Fibroblast of the aortic adventitia (primary cell): ENCODE results near the gene CDC42EP5. TPM values are rescaled to one million over a fixed set of nuclear protein-coding genes. Genes with fewer than 3 reads are reported as not detected.
A peak's percentile ranks its signal among the peaks of the same experiment; 100 is the strongest.
"Not testable (repeated sequence)": the region's sequence is repeated elsewhere in the genome, so short reads cannot be mapped to it uniquely, and the experiment has no call there.

ENCODE experiments used
- DNase-seq: peaks from one replicate; pipeline ENCODE4 v3.0.0-alpha.2; 2010; ENCODE audit warnings: low read depth
- H3K4me3 ChIP-seq: 2 replicates; pipeline ENCODE4 v1.5.1; 2011; ENCODE audit warnings: low read depth, mild to moderate bottlenecking, control low read depth, low read length, moderate library complexity
- total RNA-seq: library from RNA; depleted of rRNA; stranded (reverse); fragments of >200 nt; gene quantifications from 2 replicates; pipeline ENCODE4 v1.2.3, GENCODE V29; 2012; ENCODE audit warnings: low replicate concordance
- TF ChIP-seq, protein P1 (sequence below): IDR thresholded peaks from 2 replicates; pipeline ENCODE4 v1.5.1; 2011; ENCODE audit warnings: mild to moderate bottlenecking, low read length, control low read depth, inconsistent platforms; ENCODE audit not compliant: insufficient read depth

Gene CDC42EP5
- total RNA-seq, 1 donor: 7.9 TPM

DNA sequence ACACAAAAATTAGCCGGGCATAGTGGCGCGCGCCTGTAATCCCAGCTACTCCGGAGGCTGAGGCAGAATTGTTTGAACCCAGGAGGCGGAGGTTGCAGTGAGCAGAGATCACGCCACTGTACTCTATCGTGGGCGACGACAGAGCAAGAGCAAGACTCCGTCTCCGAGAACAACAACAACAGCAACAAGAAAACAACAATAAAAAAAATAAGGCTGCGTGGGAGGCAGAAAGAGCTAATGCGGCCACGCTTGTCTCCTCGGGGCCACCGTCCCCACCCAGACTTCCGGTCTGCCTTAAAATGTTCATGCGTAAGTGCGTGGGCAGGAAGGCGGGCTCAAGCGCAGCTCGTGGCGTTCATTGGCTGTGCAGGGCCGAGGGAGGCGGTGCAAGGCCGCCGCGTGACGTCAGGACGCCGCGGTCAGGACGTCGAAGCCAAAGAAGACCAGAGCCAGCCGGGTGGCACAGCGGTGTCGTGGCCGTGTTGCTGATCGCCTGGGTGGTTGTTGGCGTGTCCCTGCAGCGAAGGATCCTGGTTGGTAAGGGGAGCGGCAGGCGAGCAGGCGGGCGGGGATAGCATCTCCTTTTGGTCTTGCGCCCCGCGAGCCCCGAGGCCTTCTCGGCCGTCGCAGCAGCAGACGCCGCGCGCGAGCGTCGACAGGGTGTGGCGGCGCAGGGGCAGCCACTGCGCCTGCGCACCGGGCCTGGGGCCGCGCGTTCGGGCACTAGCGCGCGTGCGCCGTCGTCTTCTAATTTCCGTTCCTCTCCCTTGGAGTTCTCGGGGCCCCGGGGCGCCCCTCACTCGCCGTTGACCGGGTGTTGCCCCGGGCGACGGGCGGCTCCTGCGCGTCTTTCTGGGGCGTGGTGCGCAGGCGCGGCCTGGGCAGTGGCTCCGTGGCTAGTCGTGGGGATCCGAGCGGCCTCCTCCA lies 24.1 kb downstream of the CDC42EP5 start, which contains the start of gene LENG8:
LENG8 (plus strand) TSS at position 426 of the 927 bp plus-strand sequence. CDS start 2,146 bp downstream, outside the sequence.
- H3K4me3 ChIP-seq: peak within 1 kb of the TSS; percentile 98
- TF ChIP-seq, protein P1, sequence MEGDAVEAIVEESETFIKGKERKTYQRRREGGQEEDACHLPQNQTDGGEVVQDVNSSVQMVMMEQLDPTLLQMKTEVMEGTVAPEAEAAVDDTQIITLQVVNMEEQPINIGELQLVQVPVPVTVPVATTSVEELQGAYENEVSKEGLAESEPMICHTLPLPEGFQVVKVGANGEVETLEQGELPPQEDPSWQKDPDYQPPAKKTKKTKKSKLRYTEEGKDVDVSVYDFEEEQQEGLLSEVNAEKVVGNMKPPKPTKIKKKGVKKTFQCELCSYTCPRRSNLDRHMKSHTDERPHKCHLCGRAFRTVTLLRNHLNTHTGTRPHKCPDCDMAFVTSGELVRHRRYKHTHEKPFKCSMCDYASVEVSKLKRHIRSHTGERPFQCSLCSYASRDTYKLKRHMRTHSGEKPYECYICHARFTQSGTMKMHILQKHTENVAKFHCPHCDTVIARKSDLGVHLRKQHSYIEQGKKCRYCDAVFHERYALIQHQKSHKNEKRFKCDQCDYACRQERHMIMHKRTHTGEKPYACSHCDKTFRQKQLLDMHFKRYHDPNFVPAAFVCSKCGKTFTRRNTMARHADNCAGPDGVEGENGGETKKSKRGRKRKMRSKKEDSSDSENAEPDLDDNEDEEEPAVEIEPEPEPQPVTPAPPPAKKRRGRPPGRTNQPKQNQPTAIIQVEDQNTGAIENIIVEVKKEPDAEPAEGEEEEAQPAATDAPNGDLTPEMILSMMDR: no peak
- peak; percentile 99 for DNase-seq

DNA sequence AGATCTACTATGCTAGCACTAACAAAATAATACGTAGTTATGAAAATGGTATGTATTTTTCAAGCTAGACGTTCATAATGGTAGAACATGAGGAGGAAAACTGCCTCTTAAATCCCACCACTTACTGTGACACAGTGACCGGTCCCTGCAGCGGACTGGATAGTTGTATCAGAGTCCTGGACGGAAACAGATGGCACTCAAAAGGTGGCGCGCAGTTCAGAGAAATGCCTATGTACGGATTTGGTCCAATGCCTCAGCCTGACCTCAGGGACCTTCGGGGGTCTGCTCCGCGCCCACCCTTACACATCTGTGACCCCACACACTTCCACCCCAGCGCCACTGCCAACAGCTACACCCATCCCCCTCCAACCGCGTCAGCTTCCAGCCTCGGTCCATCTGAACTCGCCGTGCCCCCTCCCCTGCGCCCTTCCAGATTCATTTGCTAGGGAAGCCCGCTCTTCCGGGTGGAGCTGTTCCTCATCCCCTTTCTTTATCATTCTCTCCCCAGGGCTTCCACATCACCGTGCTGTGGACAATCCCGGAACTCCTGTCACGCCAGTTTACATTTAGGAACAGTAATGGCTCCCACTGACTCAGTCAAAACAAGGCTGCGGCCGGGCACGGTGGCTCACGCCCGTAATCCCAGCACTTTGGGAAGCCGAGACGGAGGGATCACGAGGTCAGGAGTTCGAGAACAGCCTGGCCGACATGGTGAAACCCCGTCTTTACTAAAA lies 24.9 kb downstream of the CDC42EP5 start:
- H3K4me3 ChIP-seq: peak overlapping the region; percentile 98
- DNase-seq: peak; percentile 66
- TF ChIP-seq, protein P1: peak; percentile 15

DNA sequence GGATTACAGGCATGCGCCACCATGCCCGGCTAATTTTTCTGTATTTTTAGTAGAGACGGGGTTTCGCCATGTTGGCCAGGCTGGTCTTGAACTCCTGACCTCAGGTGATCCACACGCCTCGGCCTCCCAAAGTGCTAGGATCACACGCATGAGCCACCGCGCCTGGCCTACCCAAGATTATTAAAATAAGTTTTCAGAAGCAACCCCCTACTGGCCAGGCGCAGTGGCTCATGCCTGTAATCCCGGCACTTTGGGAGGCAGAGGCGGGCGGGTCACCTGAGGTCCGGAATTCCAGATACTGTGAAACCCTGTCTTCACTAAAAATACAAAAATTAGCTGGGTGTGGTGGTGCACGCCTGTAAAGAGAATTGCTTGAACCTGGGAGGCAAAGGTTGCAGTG lies 26.7 kb downstream of the CDC42EP5 start:
- not testable (repeated sequence) for DNase-seq, H3K4me3 ChIP-seq

DNA sequence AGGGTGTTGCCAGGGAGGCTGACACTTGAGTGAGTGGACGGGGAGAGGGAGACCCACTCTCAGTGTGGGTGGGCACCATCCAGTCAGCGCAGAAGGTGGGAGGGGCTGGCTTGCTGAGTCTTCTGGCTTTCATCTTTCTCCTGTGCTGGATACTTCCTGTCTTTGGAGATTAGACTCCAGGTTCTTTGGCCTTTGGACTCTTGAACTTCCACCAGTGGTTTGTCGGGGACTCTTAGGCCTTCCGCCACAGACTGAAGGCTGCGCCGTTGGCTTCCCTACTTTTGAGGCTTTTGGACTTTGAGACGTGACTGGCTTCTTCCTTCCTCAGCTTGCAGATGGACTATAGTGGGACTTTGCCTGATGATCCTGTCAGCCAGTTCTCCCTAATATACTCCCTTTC lies 28.4 kb downstream of the CDC42EP5 start:
- no peak for DNase-seq
- no peak overlapping the region for H3K4me3 ChIP-seq
- TF ChIP-seq, protein P1: no peak

DNA sequence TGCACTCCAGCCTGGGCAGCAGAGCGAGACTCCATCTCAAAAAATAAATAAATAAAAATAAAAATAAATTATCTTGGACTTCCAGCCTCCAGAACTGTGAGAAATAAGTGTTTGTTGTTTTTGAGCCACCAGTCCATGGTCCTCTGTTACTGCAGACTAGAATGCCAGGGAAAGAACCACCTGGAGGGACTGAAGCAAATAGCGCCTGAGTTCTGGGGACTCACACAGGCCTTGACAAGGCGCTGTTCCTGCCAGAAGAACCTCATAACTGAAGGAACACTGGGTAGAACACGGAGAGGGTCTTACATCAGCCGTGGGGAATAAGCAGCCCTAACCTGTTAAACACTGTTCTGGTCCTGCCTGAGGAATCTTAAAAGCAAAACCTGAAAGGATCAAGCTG lies 32.5 kb downstream of the CDC42EP5 start:
- DNase-seq: no peak
- TF ChIP-seq, protein P1: no peak
- no peak overlapping the region for H3K4me3 ChIP-seq

DNA sequence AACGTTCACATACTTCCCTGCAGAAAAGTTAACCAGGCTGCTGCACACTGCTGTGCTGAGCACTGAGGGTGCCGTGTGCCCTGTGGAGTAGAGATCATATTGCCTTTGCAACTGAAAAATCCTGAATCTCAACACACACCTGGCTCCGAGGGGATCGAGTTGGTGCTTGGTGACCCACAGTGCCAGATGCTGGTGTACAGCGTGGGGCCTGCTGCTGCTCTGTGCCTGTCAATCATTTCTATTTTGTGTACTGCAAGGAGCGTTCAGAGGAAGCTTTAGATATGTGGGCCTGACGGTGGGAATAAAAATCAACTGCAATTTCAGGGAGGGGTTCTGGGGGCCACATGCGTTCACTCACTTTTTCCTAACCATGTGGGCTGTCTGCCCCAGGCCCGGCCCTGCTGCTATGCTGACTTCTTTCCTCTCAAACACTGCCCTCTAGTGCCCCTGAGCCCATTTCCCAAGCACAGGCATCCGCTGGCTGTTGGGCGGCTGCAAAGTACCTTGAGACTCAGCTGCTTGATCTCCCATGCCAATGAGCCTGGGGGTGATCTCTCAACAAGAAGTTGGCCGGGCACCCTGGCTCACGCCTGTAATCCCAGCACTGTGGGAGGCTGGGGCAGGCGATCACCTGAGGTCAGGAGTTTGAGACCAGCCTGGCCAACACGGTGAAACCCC lies 33.8 kb downstream of the CDC42EP5 start:
- no peak overlapping the region for H3K4me3 ChIP-seq
- no peak for DNase-seq
- TF ChIP-seq, protein P1: peak; percentile 40
